T-helper 2 cell treated with Interferon-gamma antibody and Interleukin-4, amounts not matched to agents 5 μg/mL and 100 μg/mL, for 36 hours (primary cell): Measurements from ENCODE around the gene KDM3A.
"Not testable (repeated sequence)": the region's sequence is repeated elsewhere in the genome, so short reads cannot be mapped to it uniquely, and the experiment has no call there.

ENCODE experiments used
- DNase-seq: peaks from one replicate; pipeline ENCODE4 v3.0.0; 2021; ENCODE audit warnings: low spot score
- H3K27ac Mint-ChIP-seq: one replicate; pipeline ENCODE4 v1.8.0; 2021; ENCODE audit warnings: mild to moderate bottlenecking, mixed read lengths
- H3K27me3 Mint-ChIP-seq: one replicate; pipeline ENCODE4 v1.8.0; 2021; ENCODE audit warnings: low read depth, mixed read lengths
- H3K36me3 Mint-ChIP-seq: one replicate; pipeline ENCODE4 v1.8.0; 2021; ENCODE audit warnings: low read depth, mixed read lengths
- H3K4me1 Mint-ChIP-seq: one replicate; pipeline ENCODE4 v1.8.0; 2021; ENCODE audit warnings: low read depth, mixed read lengths
- H3K4me3 Mint-ChIP-seq: one replicate; pipeline ENCODE4 v1.8.0; 2022; ENCODE audit warnings: mild to moderate bottlenecking, moderate library complexity, mixed read lengths
- H3K9me3 Mint-ChIP-seq: one replicate; pipeline ENCODE4 v1.8.0; 2021; ENCODE audit warnings: mixed read lengths

The KDM3A gene

DNA sequence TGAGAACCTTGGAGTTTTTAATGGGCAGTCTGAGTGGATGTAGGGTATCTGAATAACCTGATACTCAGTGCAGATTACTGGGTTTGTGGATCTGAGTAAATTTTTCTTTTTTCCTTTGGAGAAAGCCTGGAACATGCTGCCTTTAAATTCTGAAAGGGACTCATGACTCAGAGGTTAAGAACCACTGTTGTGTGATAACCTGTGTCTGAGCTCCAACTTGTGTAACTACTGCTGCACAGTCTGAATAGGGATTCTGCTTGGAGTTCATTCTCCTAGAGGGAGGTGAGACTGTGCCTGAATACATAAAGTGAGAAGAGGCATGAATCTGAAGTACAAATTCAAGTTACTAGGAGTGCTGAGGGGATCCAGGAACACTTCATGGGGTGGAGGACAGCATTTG lies 36.2 kb downstream of the KDM3A start:
- Mint-ChIP-seq H3K4me1 (peaks cover 24% of the 10 kb centered on the region), H3K4me3 (no peak overlapping the region), H3K27me3 (no peaks in the 10 kb centered on the region), H3K27ac (no peak overlapping the region), H3K9me3 (no peaks in the 10 kb centered on the region), H3K36me3 (peaks cover 89% of the 10 kb centered on the region)
- no peak for DNase-seq

DNA sequence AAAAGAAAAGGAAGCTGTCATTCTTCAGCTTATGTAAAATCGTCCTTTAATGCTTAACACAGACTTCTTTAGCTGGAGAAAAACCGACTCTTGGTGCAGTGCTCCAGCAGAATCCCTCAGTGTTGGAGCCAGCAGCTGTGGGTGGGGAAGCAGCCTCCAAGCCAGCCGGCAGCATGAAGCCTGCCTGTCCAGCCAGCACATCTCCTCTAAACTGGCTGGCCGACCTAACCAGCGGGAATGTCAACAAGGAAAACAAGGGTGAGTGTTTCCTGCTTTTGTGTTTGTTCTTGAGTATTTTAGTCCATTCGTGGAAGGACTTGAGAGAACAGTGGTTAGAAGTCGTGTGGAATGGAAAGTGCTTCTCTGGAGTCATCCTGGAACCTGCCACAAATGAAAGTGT lies 38.9 kb downstream of the KDM3A start:
- Mint-ChIP-seq H3K36me3 (peaks cover 91% of the 10 kb centered on the region), H3K4me3 (no peak overlapping the region), H3K9me3 (no peaks in the 10 kb centered on the region), H3K27ac (no peak overlapping the region), H3K4me1 (peaks cover 22% of the 10 kb centered on the region), H3K27me3 (no peaks in the 10 kb centered on the region)
- DNase-seq = no peak

DNA sequence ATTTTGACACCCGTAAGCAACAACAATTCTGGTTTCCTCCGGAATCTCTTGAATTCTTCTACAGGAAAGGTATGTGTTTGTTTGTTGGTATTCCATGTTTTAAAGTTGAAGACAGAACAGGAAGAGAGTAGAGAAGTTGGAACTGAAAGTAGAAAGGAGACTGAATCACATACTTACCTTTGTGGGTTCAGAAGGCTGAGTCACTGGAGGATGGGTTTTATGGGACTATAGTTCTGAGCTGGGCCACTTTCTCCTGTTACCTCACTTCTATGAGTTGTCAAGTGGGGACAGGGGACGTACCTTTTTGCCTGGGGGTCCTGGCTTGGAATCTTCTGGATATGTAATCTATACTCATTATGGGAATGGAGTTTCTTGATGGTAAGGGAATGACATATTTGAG lies 40.9 kb downstream of the KDM3A start:
- Mint-ChIP-seq H3K4me1 (peaks cover 21% of the 10 kb centered on the region), H3K27ac (no peak overlapping the region), H3K4me3 (no peak overlapping the region), H3K36me3 (peaks cover 93% of the 10 kb centered on the region), H3K27me3 (no peaks in the 10 kb centered on the region), H3K9me3 (no peaks in the 10 kb centered on the region)
- no peak for DNase-seq

DNA sequence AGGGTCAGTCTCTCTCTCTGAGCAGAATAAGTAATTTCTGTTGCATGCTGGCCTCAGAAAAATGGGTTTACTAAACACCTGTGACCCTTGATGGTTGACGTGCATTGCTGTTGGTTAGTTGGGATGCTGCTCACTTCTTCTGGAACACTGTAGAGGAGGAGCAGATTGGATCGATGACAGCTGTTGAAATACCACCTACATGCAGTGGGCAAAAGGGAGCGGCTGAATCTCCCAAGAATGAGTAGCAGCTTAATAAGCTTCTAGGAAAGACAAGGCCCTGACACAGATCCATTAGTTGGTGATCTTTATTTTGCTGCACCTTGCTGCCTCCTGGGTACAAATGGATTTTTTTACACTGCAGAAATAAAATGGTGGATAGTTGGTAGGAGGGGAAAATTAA lies 43.2 kb downstream of the KDM3A start:
- H3K27me3 Mint-ChIP-seq = no peaks in the 10 kb centered on the region
- peaks cover 88% of the 10 kb centered on the region for H3K36me3 Mint-ChIP-seq
- peaks cover 19% of the 10 kb centered on the region for H3K4me1 Mint-ChIP-seq
- DNase-seq = no peak
- no peak overlapping the region for H3K27ac Mint-ChIP-seq
- H3K9me3 Mint-ChIP-seq = no peaks in the 10 kb centered on the region
- H3K4me3 Mint-ChIP-seq = no peak overlapping the region

DNA sequence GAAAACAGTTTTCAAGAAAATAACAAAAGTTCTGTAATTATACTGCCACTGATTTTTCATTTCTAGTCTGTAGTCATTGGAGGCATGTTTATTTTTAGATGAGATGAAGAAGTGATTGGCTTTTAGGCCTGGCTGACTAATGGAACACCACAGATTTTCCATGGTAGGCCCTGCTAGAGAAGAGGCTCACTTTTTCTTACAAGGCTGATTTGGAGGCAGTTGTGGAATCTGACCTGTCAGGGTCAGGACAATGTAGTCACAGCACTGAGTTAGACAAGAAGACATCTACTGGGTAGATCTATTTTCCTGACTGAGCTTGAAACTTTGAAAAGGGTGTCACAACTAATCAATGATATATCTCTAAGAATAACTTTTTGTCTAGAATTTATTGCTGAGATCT lies 43.9 kb downstream of the KDM3A start:
- Mint-ChIP-seq H3K27ac (no peak overlapping the region), H3K27me3 (no peaks in the 10 kb centered on the region), H3K36me3 (peaks cover 88% of the 10 kb centered on the region), H3K9me3 (no peaks in the 10 kb centered on the region), H3K4me3 (no peak overlapping the region), H3K4me1 (peaks cover 19% of the 10 kb centered on the region)
- no peak for DNase-seq

DNA sequence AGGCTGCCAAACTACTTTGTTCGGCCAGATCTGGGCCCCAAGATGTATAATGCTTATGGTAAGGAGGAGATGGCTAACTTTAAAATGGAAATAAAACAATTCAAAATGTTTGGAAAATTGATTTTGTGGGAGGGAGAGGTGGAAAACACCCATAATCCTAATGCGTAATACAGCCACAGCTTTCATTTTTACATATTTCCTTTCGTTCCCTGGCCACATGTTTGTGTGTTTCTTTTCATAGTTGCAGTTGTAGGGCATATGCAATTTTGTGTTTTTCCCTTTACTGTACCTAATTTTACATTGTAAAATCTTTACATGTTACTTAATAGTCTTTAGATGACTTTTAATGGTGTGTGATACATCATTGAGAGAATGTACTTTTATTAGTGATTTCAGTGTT lies 44.6 kb downstream of the KDM3A start:
- peaks cover 15% of the 10 kb centered on the region for H3K4me1 Mint-ChIP-seq
- peak overlapping the region; percentile 42 for H3K27ac Mint-ChIP-seq
- peaks cover 88% of the 10 kb centered on the region for H3K36me3 Mint-ChIP-seq
- no peaks in the 10 kb centered on the region for H3K27me3 Mint-ChIP-seq
- no peak overlapping the region for H3K4me3 Mint-ChIP-seq
- H3K9me3 Mint-ChIP-seq = no peaks in the 10 kb centered on the region
- no peak for DNase-seq

DNA sequence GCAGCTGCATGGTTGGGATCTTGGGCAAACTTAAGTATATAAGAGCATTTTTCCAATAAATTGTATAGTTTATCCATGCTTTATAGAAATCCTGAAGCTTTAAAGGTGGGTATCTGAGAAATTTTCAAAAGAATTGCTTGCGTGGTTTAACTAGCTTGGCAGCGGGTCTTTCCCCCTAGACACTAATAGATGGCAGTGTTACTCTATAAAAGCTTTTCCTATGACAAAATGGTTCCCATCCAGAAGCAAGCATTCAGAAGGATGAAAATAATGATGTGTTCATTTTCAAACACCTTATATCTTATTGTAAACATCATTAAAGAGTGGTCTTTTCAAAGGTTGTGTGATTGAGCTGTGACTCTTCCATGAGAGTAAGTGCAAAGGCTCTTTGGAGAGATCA lies 45.9 kb downstream of the KDM3A start:
- Mint-ChIP-seq H3K4me3 (no peak overlapping the region), H3K36me3 (peaks cover 91% of the 10 kb centered on the region), H3K27ac (no peak overlapping the region), H3K27me3 (no peaks in the 10 kb centered on the region), H3K9me3 (no peaks in the 10 kb centered on the region), H3K4me1 (peaks cover 11% of the 10 kb centered on the region)
- no peak for DNase-seq

DNA sequence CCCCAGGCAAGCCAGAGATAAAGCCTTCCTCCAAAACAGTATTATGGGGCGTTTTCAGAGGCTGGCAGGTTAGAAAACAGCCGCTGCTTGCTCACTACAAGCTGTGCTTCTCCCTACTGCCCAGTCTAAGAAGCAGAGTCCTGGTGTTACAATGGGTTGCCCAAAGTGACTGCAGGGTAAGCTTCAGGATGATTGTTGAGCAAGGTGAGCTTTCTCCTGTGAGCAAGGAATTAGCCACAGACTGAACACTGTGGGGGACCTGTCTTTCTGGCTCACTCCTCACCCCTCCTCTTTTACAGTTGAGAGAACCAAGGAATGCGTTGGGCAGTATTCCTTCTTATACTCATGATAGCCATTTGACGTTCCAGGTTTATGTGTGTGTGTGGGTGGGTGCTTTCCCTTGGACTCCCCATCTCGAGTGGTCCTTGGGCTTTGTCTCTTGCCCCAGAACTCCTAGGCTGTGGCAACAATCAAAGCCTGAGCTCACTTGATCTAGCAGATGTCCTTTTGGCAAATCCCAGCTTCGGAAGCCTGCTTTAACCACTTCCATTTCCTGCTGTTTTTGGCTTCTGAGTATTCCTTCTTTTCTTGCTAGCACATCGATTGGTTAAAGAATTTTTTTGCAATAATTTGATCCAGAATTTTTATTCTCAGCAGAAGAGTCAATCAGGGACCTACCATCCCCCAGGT lies 47.5 kb downstream of the KDM3A start:
- Mint-ChIP-seq H3K4me3 (no peak overlapping the region), H3K27ac (no peak overlapping the region)

DNA sequence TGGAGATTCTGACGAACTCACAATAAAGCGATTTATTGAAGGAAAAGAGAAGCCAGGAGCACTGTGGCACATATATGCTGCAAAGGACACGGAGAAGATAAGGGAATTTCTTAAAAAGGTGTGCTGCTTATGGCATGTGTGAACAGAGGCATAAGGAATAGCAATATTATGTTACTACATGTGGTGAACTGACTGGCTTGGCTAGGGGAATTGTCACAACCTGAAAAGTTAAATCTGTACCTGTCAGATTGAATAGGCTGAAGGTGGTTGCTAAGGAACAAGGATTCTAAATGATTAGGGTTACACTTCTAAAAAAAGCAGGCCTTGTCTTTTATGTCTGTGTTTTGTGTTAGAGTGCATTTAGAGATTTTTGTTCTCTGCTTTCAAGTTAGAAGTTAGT lies 48.4 kb downstream of the KDM3A start:
- Mint-ChIP-seq H3K4me1 (peaks cover 9% of the 10 kb centered on the region), H3K4me3 (no peak overlapping the region), H3K27ac (no peak overlapping the region), H3K27me3 (no peaks in the 10 kb centered on the region), H3K9me3 (peaks cover 5% of the 10 kb centered on the region), H3K36me3 (peaks cover 88% of the 10 kb centered on the region)
- no peak for DNase-seq

More for the DNA sequence above, 47.5 kb downstream of the KDM3A start:
- H3K9me3 Mint-ChIP-seq = no peaks in the 10 kb centered on the region
- H3K4me1 Mint-ChIP-seq = peaks cover 8% of the 10 kb centered on the region
- no peak for DNase-seq
- no peaks in the 10 kb centered on the region for H3K27me3 Mint-ChIP-seq
- peaks cover 87% of the 10 kb centered on the region for H3K36me3 Mint-ChIP-seq

DNA sequence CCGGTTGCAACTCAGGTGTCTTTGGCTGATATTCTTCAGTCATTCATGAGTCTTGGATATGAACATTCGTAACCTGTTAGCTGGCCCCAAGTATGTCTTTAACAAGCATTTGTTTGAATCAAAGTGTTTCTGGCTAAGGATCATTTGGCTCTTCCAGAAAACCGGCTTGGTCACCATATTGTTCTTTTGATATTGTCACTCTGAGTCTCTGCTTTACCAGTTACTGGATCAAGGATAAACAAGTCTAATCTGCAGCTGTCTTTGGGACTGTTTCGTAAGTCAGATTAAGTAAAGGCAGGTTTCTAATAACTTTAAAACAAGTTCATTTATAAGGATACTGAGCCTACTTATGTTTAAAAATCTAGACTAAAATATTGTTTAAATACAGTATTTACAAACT lies 49.1 kb downstream of the KDM3A start:
- Mint-ChIP-seq H3K27me3 (no peaks in the 10 kb centered on the region), H3K9me3 (peaks cover 10% of the 10 kb centered on the region), H3K4me1 (peaks cover 7% of the 10 kb centered on the region), H3K36me3 (peaks cover 87% of the 10 kb centered on the region), H3K27ac (no peak overlapping the region), H3K4me3 (no peak overlapping the region)
- DNase-seq = no peak

DNA sequence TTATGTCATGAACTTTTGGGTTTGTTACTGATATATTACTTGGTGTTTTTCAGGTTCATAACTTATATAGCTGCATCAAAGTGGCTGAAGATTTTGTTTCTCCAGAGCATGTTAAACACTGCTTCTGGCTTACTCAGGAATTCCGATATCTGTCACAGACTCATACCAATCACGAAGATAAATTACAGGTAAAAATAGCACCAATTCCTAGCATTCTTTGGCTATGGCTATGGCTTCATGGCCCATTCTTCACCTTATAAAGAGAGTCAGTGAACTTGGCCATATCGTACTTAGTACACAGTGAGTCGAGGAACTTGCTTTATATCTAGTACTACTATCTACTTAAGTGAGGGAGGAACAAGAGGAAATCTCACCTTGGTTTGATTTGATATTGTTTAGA lies 49.9 kb downstream of the KDM3A start:
- H3K27me3 Mint-ChIP-seq = no peaks in the 10 kb centered on the region
- H3K27ac Mint-ChIP-seq = no peak overlapping the region
- no peak for DNase-seq
- H3K4me3 Mint-ChIP-seq = no peak overlapping the region
- peaks cover 87% of the 10 kb centered on the region for H3K36me3 Mint-ChIP-seq
- peaks cover 13% of the 10 kb centered on the region for H3K9me3 Mint-ChIP-seq
- H3K4me1 Mint-ChIP-seq = peaks cover 9% of the 10 kb centered on the region

DNA sequence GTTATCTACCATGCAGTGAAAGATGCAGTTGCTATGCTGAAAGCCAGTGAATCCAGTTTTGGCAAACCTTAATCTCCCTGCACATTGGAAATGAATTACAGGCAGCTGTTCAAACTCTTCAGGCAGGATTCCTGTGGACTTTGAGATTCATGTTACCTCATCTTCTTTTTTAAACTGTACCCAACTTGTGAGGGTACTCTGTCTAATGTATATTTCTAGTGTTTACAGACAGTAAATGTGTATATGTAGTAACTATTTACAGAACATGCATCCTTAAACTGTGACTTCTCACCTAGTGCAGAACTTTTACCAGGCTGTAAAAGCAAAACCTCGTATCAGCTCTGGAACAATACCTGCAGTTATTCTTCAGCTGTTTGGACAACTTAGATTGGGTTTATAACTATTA lies 50.9 kb downstream of the KDM3A start:
- Mint-ChIP-seq H3K27ac (no peak overlapping the region), H3K27me3 (no peaks in the 10 kb centered on the region), H3K36me3 (peaks cover 88% of the 10 kb centered on the region), H3K4me3 (no peak overlapping the region), H3K9me3 (peaks cover 15% of the 10 kb centered on the region), H3K4me1 (peaks cover 12% of the 10 kb centered on the region)
- no peak for DNase-seq

DNA sequence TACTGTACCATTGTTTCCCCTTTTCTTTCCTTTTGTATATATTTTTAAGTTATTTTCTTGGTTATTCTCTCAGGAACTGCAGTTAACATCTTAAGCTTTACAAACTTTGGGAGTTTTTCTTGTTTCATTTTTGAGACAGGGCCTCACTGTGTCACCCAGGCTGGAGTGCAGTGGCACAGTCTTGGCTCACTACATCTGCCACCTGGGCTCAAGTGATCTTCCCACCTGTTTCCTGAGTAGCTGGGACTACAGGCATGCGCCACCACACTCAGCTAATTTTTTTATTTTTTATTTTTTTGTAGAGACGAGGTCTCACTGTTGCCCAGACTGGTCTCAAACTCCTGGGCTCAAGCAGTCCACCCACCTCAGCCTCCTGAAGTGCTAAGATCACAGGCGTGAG lies 55.2 kb downstream of the KDM3A start:
- not testable (repeated sequence) for H3K4me3 Mint-ChIP-seq, H3K27ac Mint-ChIP-seq, DNase-seq, H3K27me3 Mint-ChIP-seq
- Mint-ChIP-seq H3K4me1 (peaks cover 12% of the 10 kb centered on the region), H3K36me3 (peaks cover 95% of the 10 kb centered on the region), H3K9me3 (peaks cover 43% of the 10 kb centered on the region)

DNA sequence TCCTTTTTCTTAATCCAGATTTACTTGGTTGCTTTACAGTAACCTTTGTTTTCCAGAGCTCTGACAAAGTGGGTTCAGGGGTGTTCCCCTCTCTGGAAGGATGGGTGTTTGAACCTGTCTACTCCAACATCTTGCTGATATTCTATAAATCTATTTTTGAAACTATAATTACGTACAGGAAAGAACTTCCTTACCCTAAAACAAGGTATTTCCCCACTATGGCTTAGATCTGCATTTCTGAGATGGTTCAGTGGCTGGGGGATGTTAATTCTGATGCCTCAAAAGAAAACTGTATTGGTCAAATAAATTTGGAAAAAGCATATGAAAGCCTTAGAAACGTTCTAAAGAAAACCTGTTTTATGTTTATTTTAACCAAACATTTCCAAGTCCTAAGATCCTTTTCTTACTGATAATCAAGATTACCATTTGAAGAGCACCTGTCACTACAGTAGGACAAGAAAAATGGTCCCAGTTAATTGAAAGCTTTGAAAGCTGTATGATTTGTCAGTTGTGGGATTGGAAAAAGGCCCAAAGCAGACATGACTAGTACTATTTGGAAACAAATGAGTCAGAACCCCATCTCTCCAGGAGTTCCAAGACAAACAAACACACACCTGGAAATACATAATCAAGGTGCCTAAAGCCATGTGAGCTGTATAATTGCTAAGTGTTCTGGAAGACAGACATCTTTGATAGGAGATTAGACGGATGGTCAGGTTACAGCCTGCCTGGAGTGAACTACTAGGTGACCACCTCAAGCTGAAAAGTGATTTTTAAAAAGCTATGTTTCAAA lies 57.5 kb downstream of the KDM3A start:
- Mint-ChIP-seq H3K27ac (no peak overlapping the region), H3K36me3 (peaks cover 99% of the 10 kb centered on the region), H3K9me3 (peaks cover 52% of the 10 kb centered on the region), H3K27me3 (no peaks in the 10 kb centered on the region), H3K4me3 (no peak overlapping the region), H3K4me1 (peaks cover 12% of the 10 kb centered on the region)
- no peak for DNase-seq
